Ascending aorta (tissue), 2 donors: ENCODE data around the gene SPDEF. TPM values are rescaled to one million over a fixed set of nuclear protein-coding genes. Genes with fewer than 3 reads are reported as not detected.

Experiments
- DNase-seq, 2 donors: peaks; one replicate each; pipeline ENCODE4 v3.0.0-alpha.2; 2019; ENCODE audit warnings: low spot score in 2 of 2
- H3K27ac ChIP-seq, 2 donors: fragments of 200-600 bp; sonication (generic); one replicate each; pipeline ENCODE4 v1.5.1; 2016 to 2017; ENCODE audit warnings: mild to moderate bottlenecking in 1 of 2
- H3K27me3 ChIP-seq: fragments of 200-600 bp; sonication (generic); one replicate; pipeline ENCODE4 v1.5.1; 2017
- H3K36me3 ChIP-seq, 2 donors: fragments of 200-600 bp; sonication (generic); one replicate each; pipeline ENCODE4 v1.5.1; 2016
- H3K4me1 ChIP-seq, 2 donors: fragments of 200-600 bp; sonication (generic); one replicate each; pipeline ENCODE4 v1.5.1; 2016 to 2017; ENCODE audit warnings: mild to moderate bottlenecking in 1 of 2
- H3K4me3 ChIP-seq, 2 donors: fragments of 200-600 bp; sonication (generic); one replicate each; pipeline ENCODE4 v1.5.1; 2016 to 2017; ENCODE audit warnings: mild to moderate bottlenecking in 1 of 2
- H3K9me3 ChIP-seq, 2 donors: fragments of 200-600 bp; sonication (generic); one replicate each; pipeline ENCODE4 v1.5.1; 2016
- CTCF ChIP-seq, 3 experiments: fragments of 200-600 bp in 2 of 3; fragments of 450-650 bp in 1 of 3; sonication (generic) in 2 of 3; IDR thresholded peaks; one replicate each; pipeline ENCODE4 v1.5.1; 2016 to 2019; ENCODE audit warnings: antibody characterized with exemption in 3 of 3, mild to moderate bottlenecking in 1 of 3, moderate library complexity in 1 of 3
- intact Hi-C: fragments of 100-400 bp; cut with DNase I; formaldehyde crosslinking; loops from one replicate; pipeline ENCODE4 v1.15.1; 2023
- total RNA-seq: library from RNA; depleted of rRNA; stranded (reverse); fragments of >200 nt; gene quantifications from one replicate; pipeline ENCODE4 v1.1.0, GENCODE V29; 2016

SPDEF gene
- total RNA-seq, 1 donor from 2014 or later = not detected

- H3K36me3 ChIP-seq = peaks cover 7 to 17% of the 10 kb centered on the region in 2 donors
- no peak for TF ChIP-seq CTCF (IDR thresholded peaks at IDR 0.05)
- no peak overlapping the region for H3K27ac ChIP-seq
- intact Hi-C loops = no loop called here
- H3K9me3 ChIP-seq = no peaks in the 10 kb centered on the region
- no peaks in the 10 kb centered on the region for H3K27me3 ChIP-seq
- DNase-seq = no peak
- peaks cover 0 to 15% of the 10 kb centered on the region in 2 donors for H3K4me1 ChIP-seq
- no peak overlapping the region for H3K4me3 ChIP-seq
Measured at GRCh38 chr6:34593701-34594100, 37.6 kb upstream of the SPDEF start.

- Histone ChIP-seq H3K4me3 (no peak overlapping the region), H3K27ac (no peak overlapping the region), H3K4me1 (peaks cover 0 to 3% of the 10 kb centered on the region in 2 donors), H3K27me3 (no peaks in the 10 kb centered on the region), H3K9me3 (no peaks in the 10 kb centered on the region), H3K36me3 (peaks cover 11 to 27% of the 10 kb centered on the region in 2 donors)
- no peak for TF ChIP-seq CTCF (IDR thresholded peaks at IDR 0.05)
- intact Hi-C loops = no loop called here
- no peak for DNase-seq
Measured at GRCh38 chr6:34592208-34592952, 36.3 kb upstream of the SPDEF start.

GRCh38 chr6:34589691-34590090, 33.6 kb upstream of the SPDEF start:
- TF ChIP-seq CTCF (IDR thresholded peaks at IDR 0.05) = no peak
- Histone ChIP-seq H3K9me3 (no peaks in the 10 kb centered on the region), H3K4me1 (no peaks in the 10 kb centered on the region), H3K27ac (no peak overlapping the region), H3K36me3 (peaks cover 14 to 36% of the 10 kb centered on the region in 2 donors), H3K4me3 (no peak overlapping the region), H3K27me3 (no peaks in the 10 kb centered on the region)
- DNase-seq = no peak
- intact Hi-C loops = no loop called here

GRCh38 chr6:34589140-34589539, 33.0 kb upstream of the SPDEF start:
- no peak overlapping the region for H3K27ac ChIP-seq
- DNase-seq = no peak
- H3K4me1 ChIP-seq = no peaks in the 10 kb centered on the region
- TF ChIP-seq CTCF (IDR thresholded peaks at IDR 0.05) = no peak
- no peaks in the 10 kb centered on the region for H3K9me3 ChIP-seq
- H3K4me3 ChIP-seq = no peak overlapping the region
- intact Hi-C loops = no loop called here
- no peaks in the 10 kb centered on the region for H3K27me3 ChIP-seq
- peaks cover 14 to 36% of the 10 kb centered on the region in 2 donors for H3K36me3 ChIP-seq

- no peaks in the 10 kb centered on the region for H3K4me1 ChIP-seq
Measured at GRCh38 chr6:34587851-34588250, 31.7 kb upstream of the SPDEF start.

More at GRCh38 chr6:34587851-34588250, 31.7 kb upstream of the SPDEF start:
- no peak overlapping the region for H3K27ac ChIP-seq
- H3K27me3 ChIP-seq = no peaks in the 10 kb centered on the region
- peaks cover 14 to 40% of the 10 kb centered on the region in 2 donors for H3K36me3 ChIP-seq
- DNase-seq = no peak
- intact Hi-C loops = no loop called here
- TF ChIP-seq CTCF (IDR thresholded peaks at IDR 0.05) = no peak
- H3K4me3 ChIP-seq = no peak overlapping the region
- no peaks in the 10 kb centered on the region for H3K9me3 ChIP-seq
